ENCODE data around the gene PAK2.

GRCh38 chr3:196737655-196738054 lies 2.0 kb upstream of the PAK2 start:
- TF ChIP-seq CREB1 (CRISPR knock-in tag; IDR thresholded peaks at IDR 0.05; ENCODE audit: low read depth) (no peak), NANOG (IDR thresholded peaks at IDR 0.05; ENCODE audit: borderline replicate concordance) (no peak), POLR2AphosphoS5 (IDR thresholded peaks at IDR 0.05; ENCODE audit: low read depth) (no peak), CTCF (conservative IDR thresholded peaks at IDR 0.05; ENCODE audit: low read depth in 2 of 2) (no peak), ZNF331 (CRISPR knock-in tag; IDR thresholded peaks at IDR 0.05; ENCODE audit: low read depth) (no peak), EZH2 (IDR thresholded peaks at IDR 0.05; ENCODE audit: low read depth, unreplicated experiment) (no peak), EZH2phosphoT487 (IDR thresholded peaks at IDR 0.05; ENCODE audit: unreplicated experiment) (no peak), STAT1 (IDR thresholded peaks at IDR 0.05; ENCODE audit: unreplicated experiment) (no peak), ETS1 (IDR thresholded peaks at IDR 0.05) (no peak), ZNF114 (CRISPR knock-in tag; IDR thresholded peaks at IDR 0.05) (no peak)
- TF ChIP-seq, protein P1, sequence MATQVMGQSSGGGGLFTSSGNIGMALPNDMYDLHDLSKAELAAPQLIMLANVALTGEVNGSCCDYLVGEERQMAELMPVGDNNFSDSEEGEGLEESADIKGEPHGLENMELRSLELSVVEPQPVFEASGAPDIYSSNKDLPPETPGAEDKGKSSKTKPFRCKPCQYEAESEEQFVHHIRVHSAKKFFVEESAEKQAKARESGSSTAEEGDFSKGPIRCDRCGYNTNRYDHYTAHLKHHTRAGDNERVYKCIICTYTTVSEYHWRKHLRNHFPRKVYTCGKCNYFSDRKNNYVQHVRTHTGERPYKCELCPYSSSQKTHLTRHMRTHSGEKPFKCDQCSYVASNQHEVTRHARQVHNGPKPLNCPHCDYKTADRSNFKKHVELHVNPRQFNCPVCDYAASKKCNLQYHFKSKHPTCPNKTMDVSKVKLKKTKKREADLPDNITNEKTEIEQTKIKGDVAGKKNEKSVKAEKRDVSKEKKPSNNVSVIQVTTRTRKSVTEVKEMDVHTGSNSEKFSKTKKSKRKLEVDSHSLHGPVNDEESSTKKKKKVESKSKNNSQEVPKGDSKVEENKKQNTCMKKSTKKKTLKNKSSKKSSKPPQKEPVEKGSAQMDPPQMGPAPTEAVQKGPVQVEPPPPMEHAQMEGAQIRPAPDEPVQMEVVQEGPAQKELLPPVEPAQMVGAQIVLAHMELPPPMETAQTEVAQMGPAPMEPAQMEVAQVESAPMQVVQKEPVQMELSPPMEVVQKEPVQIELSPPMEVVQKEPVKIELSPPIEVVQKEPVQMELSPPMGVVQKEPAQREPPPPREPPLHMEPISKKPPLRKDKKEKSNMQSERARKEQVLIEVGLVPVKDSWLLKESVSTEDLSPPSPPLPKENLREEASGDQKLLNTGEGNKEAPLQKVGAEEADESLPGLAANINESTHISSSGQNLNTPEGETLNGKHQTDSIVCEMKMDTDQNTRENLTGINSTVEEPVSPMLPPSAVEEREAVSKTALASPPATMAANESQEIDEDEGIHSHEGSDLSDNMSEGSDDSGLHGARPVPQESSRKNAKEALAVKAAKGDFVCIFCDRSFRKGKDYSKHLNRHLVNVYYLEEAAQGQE (IDR thresholded peaks at IDR 0.05; ENCODE audit: unreplicated experiment) = no peak

Measured in GM23338 (cell line).